Neural progenitor cell (in vitro differentiated cells): ENCODE measurements around the gene ERBB4.

Experiments
- CTCF ChIP-seq: fragments of 200-600 bp; sonication (generic); IDR thresholded peaks from 2 replicates; pipeline ENCODE4 v1.5.1; 2017; ENCODE audit warnings: antibody characterized with exemption, mild to moderate bottlenecking
- EZH2phosphoT487 ChIP-seq: fragments of 200-600 bp; sonication (generic); IDR thresholded peaks from 2 replicates; pipeline ENCODE4 v1.6.1; 2017; ENCODE audit warnings: antibody characterized with exemption

DNA sequence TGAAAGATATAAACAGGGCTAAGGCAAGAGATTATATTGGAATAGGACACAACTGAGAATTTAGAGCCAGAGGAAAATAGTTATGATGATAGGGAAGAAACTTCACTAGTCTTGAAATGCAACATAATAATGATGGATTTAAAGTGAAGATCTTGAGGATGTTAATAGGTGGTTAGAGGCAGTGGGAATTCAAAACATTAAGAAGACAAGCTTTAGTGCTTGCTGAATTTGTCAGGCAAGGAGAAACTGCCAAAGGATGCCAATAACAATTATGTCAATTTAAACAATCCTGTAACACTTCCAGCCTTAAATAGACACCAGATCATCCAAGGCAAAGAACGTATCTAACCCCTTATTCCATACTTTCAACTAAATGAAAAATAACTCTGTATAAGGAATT, 330.1 kb downstream of the ERBB4 start:
- TF ChIP-seq EZH2phosphoT487: no peak
- TF ChIP-seq CTCF: no peak
